GM18498 (cell line): ENCODE results near the gene CDK18.

ENCODE experiments used
- ATAC-seq: cut with Tn5 transposase; IDR thresholded peaks from one replicate; pipeline ENCODE4 v1.9.1; 2021; ENCODE audit warnings: mild to moderate bottlenecking, moderate library complexity; ENCODE audit not compliant: unreplicated experiment

Gene CDK18

DNA sequence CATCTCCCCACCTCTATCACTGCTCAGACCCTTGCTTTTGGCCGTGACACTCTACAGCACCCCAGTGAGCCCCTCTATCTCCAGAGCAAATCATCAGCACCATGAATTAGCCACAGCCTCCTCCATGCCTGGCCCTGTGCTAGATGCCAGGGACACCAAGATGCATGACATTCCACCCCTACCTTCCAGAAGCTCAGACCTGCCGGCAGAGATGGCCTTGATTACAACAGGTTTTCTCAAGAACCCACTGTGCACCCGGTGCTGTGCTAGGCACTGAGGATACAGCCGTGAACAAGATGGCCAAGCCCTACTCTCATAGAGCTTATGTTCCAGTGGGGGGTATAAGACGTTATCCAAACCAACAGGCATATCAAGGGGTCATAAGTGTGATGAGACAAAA lies 30.6 kb downstream of the CDK18 start:
- no peak for ATAC-seq

DNA sequence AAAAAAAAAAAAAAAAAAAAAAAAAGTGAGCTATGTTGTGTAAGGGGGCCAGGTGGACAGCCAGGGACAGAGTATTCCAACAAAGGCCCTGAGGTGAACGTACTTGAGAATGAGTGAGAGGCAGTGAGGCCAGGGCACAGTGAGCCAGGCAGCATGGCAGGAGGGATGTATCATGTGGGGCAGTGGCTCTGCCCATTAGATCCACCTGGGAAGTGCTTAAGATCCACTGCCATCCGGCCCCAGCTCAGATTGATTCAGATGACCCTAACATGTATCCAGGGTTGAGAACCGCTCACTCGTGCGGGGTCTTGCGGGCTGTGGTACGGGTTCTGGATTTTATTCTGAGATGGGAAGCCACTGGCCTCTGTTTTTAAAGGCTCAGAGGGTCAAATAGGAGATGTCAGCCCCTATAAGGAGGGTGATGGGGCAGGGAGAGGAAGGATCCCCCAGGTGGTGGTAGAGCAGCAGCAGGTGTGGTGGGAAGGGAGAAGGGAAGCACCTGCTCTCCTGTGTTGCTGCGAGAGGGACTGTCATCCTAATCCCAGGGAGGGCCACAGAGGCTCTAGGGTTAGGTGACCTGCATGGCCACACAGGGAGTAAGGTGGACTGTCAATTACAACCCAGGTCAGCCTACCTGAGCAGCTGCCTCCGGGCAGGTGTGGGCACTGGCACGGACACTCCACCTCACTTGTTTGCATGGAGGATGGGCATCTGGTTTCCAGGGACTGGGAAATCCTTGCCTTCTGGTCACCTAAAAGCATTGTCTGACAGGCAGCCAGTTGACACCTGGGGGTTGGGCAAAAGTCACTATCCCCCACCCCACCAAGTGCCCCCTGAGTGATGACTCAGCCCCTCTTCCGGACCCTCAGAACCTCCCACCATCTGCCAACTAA lies 31.6 kb downstream of the CDK18 start:
- no peak for ATAC-seq

DNA sequence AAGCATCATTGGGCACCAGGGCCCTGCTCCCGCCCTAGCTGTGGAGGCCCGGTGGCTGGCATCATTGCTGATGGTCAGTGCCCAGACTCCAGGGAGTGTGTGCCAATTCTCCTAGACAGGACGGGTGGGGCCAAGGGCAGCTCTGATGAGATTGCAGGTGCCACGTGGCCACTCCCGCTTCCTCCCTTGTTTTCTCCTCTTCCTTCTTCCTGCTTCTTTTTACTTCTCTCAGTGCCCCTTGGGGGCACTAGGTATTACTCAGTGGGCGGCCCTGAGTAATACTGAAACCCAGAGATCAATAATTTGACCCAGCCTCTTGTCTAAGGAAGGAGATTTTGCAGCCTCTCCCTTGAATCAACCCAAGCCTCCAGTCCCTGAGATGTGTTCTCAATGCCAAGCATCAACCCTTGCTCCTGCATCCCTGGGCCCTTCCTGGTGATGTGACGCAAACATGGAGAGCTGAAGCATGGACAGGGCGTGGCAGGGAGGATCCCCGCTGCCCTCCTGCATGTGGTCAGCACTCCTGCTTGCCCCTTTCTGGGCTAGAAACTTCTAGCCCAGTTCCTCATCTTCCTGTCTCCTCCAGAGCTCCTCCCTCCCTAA lies 32.4 kb downstream of the CDK18 start:
- ATAC-seq = no peak

DNA sequence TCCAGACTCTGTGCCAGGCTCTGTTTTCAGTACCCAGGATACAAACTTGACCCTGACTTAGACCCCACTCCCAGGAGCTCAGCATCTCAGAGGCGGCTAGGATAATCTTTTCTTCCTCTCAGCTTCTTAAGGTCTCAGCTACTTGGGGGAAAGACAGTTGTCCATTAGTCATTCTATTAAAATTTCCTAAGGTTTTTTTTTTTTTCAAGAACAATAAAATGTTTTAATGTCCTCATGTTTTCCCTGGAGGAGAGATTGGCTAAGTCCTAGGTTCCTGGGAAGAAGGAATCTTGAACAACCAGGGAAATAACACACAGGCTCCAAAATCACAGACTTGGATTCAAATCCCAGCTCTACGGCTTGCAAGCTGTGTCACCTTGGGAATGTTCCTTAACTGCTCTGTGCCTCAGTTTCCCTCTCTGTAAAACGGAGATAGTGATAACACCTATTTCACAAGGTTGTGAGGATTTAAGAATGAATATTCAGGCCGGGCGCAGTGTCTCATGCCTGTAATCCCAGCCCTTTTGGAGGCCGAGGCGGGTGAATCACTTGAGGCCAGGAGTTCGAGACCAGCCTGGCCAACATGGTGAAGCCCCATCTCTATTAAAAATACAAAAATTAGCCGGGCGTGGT lies 33.0 kb downstream of the CDK18 start:
- ATAC-seq = no peak

DNA sequence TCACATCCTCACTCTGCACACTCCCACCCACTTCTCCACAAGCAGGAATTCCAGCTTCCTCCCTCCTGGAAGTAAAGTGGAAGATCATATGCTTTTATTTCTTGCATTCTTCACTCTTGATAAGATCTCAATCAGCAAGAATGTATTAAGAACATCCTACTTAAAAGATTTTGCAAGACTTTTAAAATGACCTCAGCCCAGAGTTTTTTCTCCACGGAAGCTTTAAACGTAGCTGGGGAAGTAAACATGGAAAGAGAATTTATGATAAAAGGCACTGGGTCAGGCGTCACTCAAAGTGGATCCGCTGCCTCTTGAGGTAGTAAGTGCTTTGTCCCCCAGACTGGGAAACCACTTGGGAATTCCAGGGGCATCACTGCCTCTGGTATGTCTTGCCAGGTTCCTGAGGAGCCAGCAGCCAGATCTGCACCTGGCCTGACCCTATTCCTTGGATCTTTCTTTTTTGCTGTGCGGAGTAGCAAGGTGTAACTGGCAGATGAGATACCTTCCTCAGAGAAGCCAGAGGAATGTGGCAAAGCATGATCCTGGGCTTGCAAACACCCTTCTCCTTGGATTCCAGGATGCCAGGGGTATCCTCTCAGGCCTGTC lies 33.9 kb downstream of the CDK18 start:
- no peak for ATAC-seq

DNA sequence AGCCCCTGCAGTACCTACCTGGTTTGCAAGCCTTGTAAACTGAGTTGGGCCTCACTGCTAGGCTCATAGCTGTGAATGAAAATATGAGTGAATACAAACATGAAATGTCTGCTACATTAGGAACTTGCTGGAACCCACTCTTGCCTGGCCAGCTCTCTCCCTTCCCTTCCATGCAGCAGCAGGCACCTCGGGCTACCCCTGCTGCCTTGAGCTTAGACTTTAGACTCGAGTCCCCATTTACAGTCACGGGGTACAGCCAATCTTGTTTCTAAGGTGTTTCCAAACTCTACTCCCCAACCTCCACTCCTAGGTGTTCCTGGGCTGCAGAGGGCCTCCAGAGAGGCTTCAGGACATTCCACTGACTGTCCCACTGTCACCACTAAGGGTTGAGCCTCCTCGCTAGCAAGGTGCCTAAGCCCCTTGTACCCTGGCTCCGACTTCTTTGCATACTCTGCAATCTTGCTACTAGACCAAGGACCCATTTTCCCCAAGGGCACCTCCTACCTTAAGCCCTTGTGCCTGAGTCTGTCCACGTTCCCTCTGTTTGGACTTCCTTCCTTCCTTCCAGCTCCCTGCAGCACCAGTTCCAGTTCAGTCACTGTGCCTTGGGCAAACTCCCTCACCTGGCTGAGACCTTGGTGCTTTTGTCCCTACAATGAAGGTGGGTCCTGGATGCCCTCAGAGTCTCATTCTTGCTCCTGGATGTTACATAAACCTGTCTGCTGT lies 36.9 kb downstream of the CDK18 start:
- no peak for ATAC-seq

DNA sequence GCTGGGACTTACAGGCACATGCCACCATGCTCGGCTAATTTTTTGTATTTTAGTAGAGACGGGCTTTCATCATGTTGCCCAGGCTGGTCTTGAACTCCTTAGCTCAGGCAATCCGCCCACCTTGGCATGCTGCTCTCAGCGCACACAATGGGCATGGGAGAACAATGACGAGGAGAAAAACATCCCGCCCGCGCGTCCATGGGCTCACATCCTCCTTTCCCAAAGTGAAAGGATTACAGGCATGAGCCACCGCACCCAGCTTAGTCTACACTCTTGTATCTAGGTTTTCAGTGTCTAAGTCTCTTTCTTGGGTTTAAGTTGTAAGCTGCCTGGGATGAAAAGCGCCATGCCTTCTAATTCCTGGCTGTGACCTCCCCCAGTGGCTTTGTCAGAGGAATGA lies 37.9 kb downstream of the CDK18 start:
- ATAC-seq = no peak

DNA sequence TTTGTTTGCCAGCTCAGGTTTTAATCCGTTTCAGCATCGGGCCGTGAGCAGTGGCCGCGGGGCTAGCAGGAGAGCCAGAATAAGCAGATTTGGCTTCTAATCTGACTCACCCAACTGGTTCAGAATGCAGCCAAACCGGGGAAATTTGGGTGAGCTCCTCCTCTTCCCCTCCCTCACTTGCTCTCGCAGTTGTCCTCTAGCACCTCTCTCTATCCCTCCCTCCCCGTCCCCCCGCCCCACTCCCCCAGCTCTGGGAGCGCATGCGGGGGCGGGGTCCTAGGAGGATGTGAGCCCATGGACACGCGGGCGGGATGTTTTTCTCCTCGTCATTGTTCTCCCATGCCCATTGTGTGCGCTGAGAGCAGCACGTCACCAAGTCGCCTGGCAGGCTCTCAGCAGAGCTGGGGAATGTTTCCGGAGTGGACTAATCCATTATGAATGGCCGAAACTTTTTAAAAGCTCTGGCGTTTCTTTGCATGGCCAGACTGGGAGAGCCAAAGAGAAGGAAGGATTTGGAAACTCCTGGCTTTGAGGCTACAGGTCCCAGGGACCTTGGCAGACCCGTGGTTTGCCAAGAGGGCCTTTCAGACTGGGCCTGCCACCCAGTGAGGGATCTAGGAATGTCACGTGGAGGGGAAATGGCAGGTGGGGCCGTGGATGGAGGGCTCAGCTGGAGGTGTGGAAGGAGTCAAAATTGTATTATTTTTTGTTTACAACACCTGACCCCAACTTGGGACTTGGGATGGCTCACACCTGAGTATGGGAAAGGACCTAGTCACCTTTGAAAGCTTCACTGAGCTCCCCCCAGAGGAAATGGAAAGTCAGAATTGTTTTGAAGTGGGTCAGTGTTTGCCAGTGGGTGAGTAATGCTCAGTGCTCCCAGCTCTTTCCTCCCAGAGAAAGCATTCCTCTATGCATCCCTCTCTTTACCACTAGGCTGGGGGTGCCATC lies 39.2 kb downstream of the CDK18 start:
- no peak for ATAC-seq

DNA sequence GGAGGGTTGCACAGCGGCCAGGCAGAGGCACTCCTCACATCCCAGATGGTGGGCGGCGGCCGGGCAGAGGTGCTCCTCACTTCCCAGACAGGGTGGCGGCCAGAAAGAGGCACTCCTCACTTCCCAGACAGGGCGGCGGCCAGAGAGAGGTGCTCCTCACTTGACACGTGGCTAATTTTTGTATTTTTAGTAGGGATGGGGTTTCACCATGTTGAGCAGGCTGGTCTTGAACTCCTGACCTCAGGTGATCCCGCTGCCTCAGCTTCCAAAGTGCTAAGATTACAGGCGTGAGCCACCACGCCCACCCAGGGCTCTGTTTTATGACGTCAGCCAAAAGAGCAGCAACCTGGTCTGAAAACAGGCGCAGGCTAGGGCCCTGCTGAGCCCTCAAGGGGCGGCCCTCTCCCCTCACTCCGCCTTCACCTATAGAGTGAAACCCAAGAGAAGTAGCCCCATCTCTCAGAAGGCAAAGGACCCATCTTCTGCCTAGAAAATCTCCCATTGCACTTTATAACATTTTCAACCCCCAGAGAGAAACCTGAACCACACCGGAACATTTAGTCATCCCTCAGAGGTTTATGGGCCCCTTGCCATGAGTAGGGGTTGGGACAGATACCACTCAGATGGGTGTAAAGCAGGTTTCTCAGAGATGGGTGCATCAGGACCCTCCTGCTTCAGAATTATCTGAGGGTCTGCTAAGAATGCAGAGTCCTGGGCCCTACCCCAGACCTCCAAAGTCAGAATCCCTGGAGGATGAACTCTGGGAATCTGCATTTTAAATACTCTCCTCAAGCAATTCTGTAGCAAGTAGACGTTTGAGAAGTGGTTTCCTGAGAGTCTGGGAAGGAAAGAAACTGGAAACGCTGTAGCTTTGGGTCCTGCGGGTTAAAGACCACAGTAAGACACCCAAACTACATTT lies 40.8 kb downstream of the CDK18 start:
- ATAC-seq = no peak

DNA sequence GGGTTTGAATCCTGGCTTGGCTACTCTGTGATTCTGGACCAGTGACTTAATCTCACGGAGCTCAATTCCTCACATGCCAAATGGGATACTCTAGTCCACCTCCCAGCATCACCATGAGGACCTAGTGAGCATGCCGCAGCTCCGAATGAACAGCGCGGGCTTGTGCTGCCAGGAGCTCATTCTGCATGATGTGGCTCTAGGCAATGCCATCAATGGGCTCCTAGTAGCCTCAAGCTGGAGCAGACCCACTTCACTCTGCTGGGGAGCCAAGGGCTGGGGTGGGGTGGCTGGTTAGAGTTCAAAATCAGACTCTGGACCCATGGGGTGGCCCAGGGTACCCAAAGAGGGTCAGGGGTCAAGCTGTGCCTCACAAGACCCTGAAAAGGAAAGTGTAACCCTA lies 41.5 kb downstream of the CDK18 start:
- ATAC-seq = no peak

DNA sequence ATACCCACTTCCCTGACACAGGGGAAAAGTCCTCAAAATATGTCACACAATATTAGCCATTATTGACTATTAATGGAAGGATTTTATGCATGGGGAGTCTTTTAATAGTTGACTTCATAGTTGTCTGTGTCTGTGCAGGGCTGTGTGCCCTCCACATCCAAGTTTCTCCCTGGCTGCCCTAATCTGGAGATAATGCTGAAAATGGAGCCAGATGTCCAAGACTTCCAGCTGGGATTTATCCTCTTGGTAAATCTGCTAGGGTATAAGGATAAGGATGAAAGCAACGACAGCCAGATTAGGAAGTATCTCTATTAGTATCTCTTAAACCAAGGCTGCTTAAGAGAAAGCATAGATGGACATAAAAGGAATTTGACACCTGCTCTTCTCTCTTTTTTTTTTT lies 42.1 kb downstream of the CDK18 start:
- ATAC-seq = no peak

DNA sequence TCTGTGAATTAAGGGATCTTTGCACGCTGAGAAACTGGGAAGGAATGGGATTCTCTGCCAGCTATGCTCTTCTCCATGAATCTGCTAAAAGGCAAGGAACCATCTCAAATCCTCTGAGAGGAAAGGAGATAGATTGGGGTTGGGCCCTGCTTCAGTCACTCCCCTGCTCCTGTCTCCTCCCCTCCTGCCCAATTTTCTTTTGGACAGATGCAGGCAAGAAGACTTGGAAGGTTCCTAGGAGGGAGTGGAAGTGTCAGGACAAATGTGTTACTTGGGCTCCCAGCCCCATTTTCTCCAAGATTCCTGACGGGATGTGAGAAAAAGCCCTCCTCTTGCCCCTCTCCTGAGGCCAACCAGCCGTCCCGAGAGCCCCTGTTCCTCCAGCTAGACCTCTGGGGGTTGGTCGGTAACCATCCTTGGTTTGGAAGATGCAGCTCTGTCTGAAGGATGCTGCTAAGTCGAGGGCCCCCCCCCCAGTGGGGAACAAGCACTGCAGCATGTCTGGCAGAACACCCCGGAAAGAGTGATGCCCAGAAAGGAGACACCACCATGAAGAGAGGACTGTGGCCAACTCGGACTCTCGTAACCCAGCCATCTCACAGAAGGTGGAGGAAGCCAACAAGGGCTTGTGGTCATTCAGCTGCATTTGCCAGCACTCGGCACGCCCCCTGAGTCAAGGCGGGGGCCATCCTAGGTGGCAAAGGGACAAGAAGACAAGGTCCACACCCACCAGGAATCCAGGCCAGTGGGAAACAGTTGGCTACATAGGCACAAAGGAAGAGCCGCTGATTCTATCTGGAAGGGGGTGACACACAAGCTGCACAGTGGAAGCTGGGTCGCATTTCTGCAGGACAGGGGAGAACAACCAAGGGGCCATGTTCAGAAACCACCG lies 43.7 kb downstream of the CDK18 start:
- no peak for ATAC-seq

DNA sequence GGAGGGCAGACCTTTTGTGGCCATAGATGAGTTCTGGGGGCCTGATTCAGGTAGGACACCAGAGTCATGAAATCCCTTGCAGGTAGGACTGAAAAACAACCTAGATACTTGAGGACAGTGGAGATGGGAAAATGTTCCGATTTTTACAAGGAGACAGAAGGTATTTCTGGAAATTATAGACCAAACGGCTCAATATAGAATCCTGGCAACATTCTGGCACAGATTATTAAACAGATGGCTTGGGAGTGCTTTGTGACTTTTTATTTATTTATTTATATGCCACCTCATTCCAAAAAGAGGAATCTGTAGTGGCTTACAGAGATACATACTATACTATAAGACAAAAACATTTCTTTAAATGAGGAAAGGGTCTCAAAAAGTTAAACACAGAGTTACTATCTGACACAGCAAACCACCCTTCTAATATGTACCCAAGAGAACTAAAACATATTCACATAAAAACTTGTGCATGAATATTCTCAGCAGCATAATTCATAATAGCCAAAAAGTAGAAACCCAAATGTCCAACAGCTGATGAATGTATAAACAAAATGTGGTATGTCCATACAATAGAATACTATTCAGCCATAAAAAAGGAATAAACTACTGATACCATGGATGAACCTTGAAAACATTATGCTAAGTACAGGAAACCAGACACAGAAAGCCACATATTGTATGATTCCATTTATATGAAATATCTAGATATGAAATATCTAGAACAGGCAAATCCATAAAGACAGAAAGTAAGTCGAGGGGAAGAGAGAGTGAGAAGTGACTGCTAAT lies 49.8 kb downstream of the CDK18 start:
- no peak for ATAC-seq

DNA sequence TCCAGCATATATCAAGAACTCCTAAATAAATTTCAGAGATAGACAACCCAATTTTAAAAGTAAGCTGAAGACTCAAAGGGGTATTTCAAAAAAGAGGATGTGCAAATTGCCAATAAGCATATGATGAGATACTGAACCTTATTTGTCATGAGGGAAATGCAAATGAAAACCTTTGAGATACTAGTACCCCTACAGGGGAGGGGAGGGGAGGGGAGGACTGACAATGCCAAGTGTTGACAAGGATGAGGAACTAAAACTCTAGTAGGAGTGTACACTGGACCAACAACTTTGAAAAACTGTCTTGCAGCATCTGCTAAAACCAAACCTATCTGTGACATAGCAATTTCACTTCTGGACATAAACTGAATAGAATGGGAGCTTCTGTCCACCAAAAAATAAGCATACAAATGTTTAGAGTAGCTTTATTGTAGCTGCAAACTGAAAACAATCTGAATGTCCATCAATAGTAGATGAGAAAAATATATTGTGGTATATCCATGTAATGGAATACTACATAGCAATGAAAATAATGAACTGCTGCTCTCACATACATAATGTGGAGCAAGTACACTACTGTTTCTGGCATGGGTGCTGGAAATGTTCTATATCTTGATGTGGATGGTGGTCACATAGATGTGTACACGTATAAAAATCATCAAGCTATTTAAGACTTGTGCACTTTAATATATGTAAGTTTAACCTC lies 57.2 kb downstream of the CDK18 start:
- ATAC-seq = no peak

DNA sequence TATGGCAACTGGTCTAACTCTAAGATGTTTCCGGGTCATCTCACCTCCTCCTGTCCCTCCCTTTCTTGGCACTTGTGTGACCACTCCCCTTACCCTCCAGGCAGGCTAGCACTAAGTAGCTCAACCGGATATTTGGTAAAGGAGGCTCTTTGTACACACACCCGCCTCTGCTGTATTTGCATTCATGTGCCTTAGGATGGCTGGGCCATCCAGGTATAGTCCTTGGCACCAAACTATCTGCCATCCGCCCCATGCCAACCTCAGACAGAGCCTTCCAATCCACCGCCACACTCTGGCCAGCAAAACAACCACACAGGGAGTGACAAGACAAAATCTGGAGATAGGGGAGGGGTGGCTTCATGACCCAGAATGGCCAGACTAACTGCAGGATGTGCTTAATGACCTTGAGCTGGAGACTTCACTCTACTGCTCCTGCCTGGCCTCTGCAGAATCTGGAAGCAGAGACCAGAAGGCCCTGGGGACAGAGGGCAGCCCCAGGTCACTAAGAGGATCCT lies 59.5 kb downstream of the CDK18 start:
- no peak for ATAC-seq

DNA sequence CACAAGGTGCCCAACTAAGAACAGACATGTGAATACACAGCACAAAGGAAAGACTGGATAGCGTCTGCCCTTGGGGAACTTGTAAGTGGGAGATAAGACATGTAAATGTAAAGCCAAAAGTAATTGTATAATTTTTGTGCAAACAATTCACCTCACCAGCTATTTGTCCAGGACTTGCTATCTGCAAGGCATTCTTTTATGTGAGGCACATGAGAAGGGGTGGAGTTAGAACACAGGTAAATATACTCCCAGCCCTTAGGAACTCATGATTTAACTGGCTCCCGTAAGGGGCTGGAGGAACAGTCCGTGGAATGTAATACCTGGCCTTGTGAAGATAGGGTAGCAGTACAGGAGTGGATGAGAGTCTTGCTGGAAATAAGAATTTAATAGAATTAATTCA lies 61.3 kb downstream of the CDK18 start:
- no peak for ATAC-seq
